PFSK-1 (cell line): ENCODE measurements around the gene SLC4A1.

ENCODE experiments used
- POLR2AphosphoS5 ChIP-seq: IDR thresholded peaks from 2 replicates; pipeline ENCODE4 v1.6.1; 2012; ENCODE audit warnings: low read depth, mild to moderate bottlenecking, control low read depth, low read length, moderate library complexity
- REST ChIP-seq, 2 experiments: IDR thresholded peaks; 2 replicates each; pipeline versions ENCODE4 v1.6.1 to v1.8.0; 2011 to 2012; ENCODE audit warnings: low read depth in 2 of 2, low read length in 2 of 2, control low read depth in 1 of 2, inconsistent platforms in 1 of 2, mild to moderate bottlenecking in 1 of 2, moderate library complexity in 1 of 2; ENCODE audit not compliant: insufficient read depth in 1 of 2
- SIN3A ChIP-seq: IDR thresholded peaks from 2 replicates; pipeline ENCODE4 v1.6.1; 2012; ENCODE audit warnings: mild to moderate bottlenecking, low read length, moderate library complexity, borderline replicate concordance; ENCODE audit not compliant: insufficient read depth

- no peak for TF ChIP-seq REST (IDR thresholded peaks at IDR 0.05; ENCODE audit: insufficient read depth in 1 of 2, low read depth in 2 of 2, low read length in 2 of 2)
- no peak for TF ChIP-seq POLR2AphosphoS5
- no peak for TF ChIP-seq SIN3A
These were observed 15.5 kb upstream of the SLC4A1 start for GRCh38 chr17:44283344-44284023.
